ENCODE data around the gene SNX30. TPM values are rescaled to one million over a fixed set of nuclear protein-coding genes. Genes with fewer than 3 reads are reported as not detected.

Gene SNX30
- polyA plus RNA-seq, 2 donors: 1.0 to 3.1 TPM

GRCh38 chr9:112914524-112914923 lies 164.0 kb downstream of the SNX30 start:
- H3K9me3 ChIP-seq (ENCODE audit: control insufficient read depth in 2 of 2, insufficient read depth in 1 of 2, low read depth in 1 of 2, low read length in 1 of 2): no peaks in the 10 kb centered on the region
- H3K4me3 ChIP-seq (ENCODE audit: low read depth in 1 of 2, low read length in 2 of 2): no peak overlapping the region
- H3K27me3 ChIP-seq (ENCODE audit: control insufficient read depth in 1 of 2, insufficient read depth in 2 of 2, low read length in 2 of 2): no peaks in the 10 kb centered on the region
- no peak overlapping the region for H3K27ac ChIP-seq (ENCODE audit: low read depth in 2 of 2, low read length in 1 of 2)
- H3K36me3 ChIP-seq (ENCODE audit: control insufficient read depth in 2 of 2, insufficient read depth in 2 of 2, low read length in 1 of 2): no peaks in the 10 kb centered on the region
- 72 to 80% methylated on average over 2 of the region's 2 CpGs for WGBS, 2 donors
- no peaks in the 10 kb centered on the region for H3K4me1 ChIP-seq (ENCODE audit: control insufficient read depth in 2 of 2, insufficient read depth in 2 of 2, low read length in 1 of 2)

- Histone ChIP-seq H3K27ac (ENCODE audit: low read depth in 2 of 2, low read length in 1 of 2) (no peak overlapping the region), H3K27me3 (ENCODE audit: control insufficient read depth in 1 of 2, insufficient read depth in 2 of 2, low read length in 2 of 2) (no peaks in the 10 kb centered on the region), H3K4me1 (ENCODE audit: control insufficient read depth in 2 of 2, insufficient read depth in 2 of 2, low read length in 1 of 2) (no peaks in the 10 kb centered on the region), H3K36me3 (ENCODE audit: control insufficient read depth in 2 of 2, insufficient read depth in 2 of 2, low read length in 1 of 2) (no peaks in the 10 kb centered on the region), H3K4me3 (ENCODE audit: low read depth in 1 of 2, low read length in 2 of 2) (no peak overlapping the region), H3K9me3 (ENCODE audit: control insufficient read depth in 2 of 2, insufficient read depth in 1 of 2, low read depth in 1 of 2, low read length in 1 of 2) (no peaks in the 10 kb centered on the region)
- WGBS, 2 donors: 56 to 58% methylated on average over 1 of the region's 1 CpG
These were observed 166.8 kb downstream of the SNX30 start for GRCh38 chr9:112917047-112917986.

GRCh38 chr9:112917987-112918362 lies 167.4 kb downstream of the SNX30 start:
- H3K27me3 ChIP-seq (ENCODE audit: control insufficient read depth in 1 of 2, insufficient read depth in 2 of 2, low read length in 2 of 2): no peaks in the 10 kb centered on the region
- WGBS, 2 donors: 40 to 53% methylated on average over 1 of the region's 1 CpG
- no peaks in the 10 kb centered on the region for H3K9me3 ChIP-seq (ENCODE audit: control insufficient read depth in 2 of 2, insufficient read depth in 1 of 2, low read depth in 1 of 2, low read length in 1 of 2)
- no peaks in the 10 kb centered on the region for H3K36me3 ChIP-seq (ENCODE audit: control insufficient read depth in 2 of 2, insufficient read depth in 2 of 2, low read length in 1 of 2)
- H3K27ac ChIP-seq (ENCODE audit: low read depth in 2 of 2, low read length in 1 of 2): no peak overlapping the region
- no peak overlapping the region for H3K4me3 ChIP-seq (ENCODE audit: low read depth in 1 of 2, low read length in 2 of 2)
- no peaks in the 10 kb centered on the region for H3K4me1 ChIP-seq (ENCODE audit: control insufficient read depth in 2 of 2, insufficient read depth in 2 of 2, low read length in 1 of 2)

- no peaks in the 10 kb centered on the region for H3K9me3 ChIP-seq (ENCODE audit: control insufficient read depth in 2 of 2, insufficient read depth in 1 of 2, low read depth in 1 of 2, low read length in 1 of 2)
- H3K27me3 ChIP-seq (ENCODE audit: control insufficient read depth in 1 of 2, insufficient read depth in 2 of 2, low read length in 2 of 2): no peaks in the 10 kb centered on the region
- 17 to 23% methylated on average over 3 of the region's 3 CpGs for whole genome bisulfite sequencing, 2 donors
- no peaks in the 10 kb centered on the region for H3K4me1 ChIP-seq (ENCODE audit: control insufficient read depth in 2 of 2, insufficient read depth in 2 of 2, low read length in 1 of 2)
- H3K36me3 ChIP-seq (ENCODE audit: control insufficient read depth in 2 of 2, insufficient read depth in 2 of 2, low read length in 1 of 2): no peaks in the 10 kb centered on the region
- H3K4me3 ChIP-seq (ENCODE audit: low read depth in 1 of 2, low read length in 2 of 2): no peak overlapping the region
- H3K27ac ChIP-seq (ENCODE audit: low read depth in 2 of 2, low read length in 1 of 2): no peak overlapping the region
These were observed 171.0 kb downstream of the SNX30 start for GRCh38 chr9:112921549-112921948.

Other genes with a start within 250 kb of the SNX30 start
- 1 to 10 TPM; 4.4 to 7.0 TPM for gene INIP, start 32.6 kb upstream of the SNX30 start, polyA plus RNA-seq
- 1 to 10 TPM; 1.0 to 1.6 TPM for gene SLC46A2, start 140.1 kb downstream of the SNX30 start, polyA plus RNA-seq

Data from esophagus (tissue), 2 donors.